Gastroesophageal sphincter (tissue), 3 donors: ENCODE measurements around the gene PRUNE2.

ENCODE experiments used
- POLR2AphosphoS5 ChIP-seq: sonication (generic); formaldehyde crosslinking; IDR thresholded peaks from one replicate; pipeline ENCODE4 v1.6.1; 2017; ENCODE audit warnings: antibody characterized with exemption
- TF ChIP-seq, protein P1 (sequence below), 4 experiments: fragments of 200-600 bp in 2 of 4; fragments of 450-650 bp in 2 of 4; sonication (generic) in 1 of 4; IDR thresholded peaks; one replicate each; pipeline ENCODE4 v1.5.1; 2017 to 2019; ENCODE audit warnings: antibody characterized with exemption in 4 of 4, mild to moderate bottlenecking in 2 of 4, moderate library complexity in 2 of 4

DNA sequence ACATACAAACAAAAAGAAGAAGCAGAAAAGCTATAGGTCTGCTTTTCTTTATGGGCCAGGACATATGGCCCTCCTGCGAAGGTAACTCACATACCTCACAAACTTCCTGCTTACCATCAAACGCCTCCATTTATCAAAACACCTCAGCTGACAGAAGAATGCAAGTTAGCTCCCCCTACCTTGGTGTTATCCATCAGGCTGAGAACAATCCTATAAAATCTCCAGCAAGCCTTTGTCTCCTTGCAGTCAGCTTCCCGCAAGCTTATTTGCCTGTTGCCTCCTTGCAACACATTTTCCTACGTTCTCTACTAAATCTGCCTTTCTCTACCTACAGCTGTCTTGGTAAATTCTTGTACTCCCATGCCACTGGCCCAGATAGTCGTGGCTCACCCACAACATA is 164.4 kb downstream of the PRUNE2 start:
- TF ChIP-seq, protein P1, sequence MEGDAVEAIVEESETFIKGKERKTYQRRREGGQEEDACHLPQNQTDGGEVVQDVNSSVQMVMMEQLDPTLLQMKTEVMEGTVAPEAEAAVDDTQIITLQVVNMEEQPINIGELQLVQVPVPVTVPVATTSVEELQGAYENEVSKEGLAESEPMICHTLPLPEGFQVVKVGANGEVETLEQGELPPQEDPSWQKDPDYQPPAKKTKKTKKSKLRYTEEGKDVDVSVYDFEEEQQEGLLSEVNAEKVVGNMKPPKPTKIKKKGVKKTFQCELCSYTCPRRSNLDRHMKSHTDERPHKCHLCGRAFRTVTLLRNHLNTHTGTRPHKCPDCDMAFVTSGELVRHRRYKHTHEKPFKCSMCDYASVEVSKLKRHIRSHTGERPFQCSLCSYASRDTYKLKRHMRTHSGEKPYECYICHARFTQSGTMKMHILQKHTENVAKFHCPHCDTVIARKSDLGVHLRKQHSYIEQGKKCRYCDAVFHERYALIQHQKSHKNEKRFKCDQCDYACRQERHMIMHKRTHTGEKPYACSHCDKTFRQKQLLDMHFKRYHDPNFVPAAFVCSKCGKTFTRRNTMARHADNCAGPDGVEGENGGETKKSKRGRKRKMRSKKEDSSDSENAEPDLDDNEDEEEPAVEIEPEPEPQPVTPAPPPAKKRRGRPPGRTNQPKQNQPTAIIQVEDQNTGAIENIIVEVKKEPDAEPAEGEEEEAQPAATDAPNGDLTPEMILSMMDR (IDR thresholded peaks at IDR 0.05) = no peak
- no peak for TF ChIP-seq POLR2AphosphoS5
